K562 (cell line): ENCODE data around the gene ITGB2. TPM values are rescaled to one million over a fixed set of nuclear protein-coding genes. Genes with fewer than 3 reads are reported as not detected.

Source experiments
- ATAC-seq: fragments of 200-7000 bp; cut with Tn5 transposase; 3 replicates; pipeline ENCODE4 v1.9.1; 2020; ENCODE audit warnings: moderate library complexity
- BruUV-seq: library from RNA; stranded (reverse); fragments of 400-500 nt; replicated peaks from 2 replicates; lab custom pipeline; 2021; lab: Mats Ljungman, UMichigan
- CTCF ChIA-PET: fragments of 300-600 bp; formaldehyde crosslinking; extraction: SDS; loops from one replicate; lab custom pipeline; 2021; ENCODE audit warnings: low intra/inter-chr PET ratio; lab: Yijun Ruan, JAX
- POLR2A ChIA-PET: fragments of 300-600, 350-650 bp; sonication (Branson Sonifier 250); formaldehyde crosslinking; extraction: SDS; loops from one replicate; lab custom pipeline; 2021; ENCODE audit warnings: antibody characterized with exemption, inconsistent platforms; lab: Yijun Ruan, JAX
- DNase-seq, 4 experiments: peaks; one replicate each; pipeline versions ENCODE4 v3.0.0 to v3.0.0-alpha.2; 2011 to 2018; ENCODE audit warnings: low spot score in 3 of 4, mixed read lengths in 3 of 4; ENCODE audit errors: extremely low read depth in 1 of 4
- FAIRE-seq: peaks from 2 replicates; lab custom pipeline; 2011; peaks lifted over from hg19 to GRCh38; lab: Jason Lieb, UNC
- H2AFZ ChIP-seq: 2 replicates; pipeline ENCODE4 v1.6.0; 2011; ENCODE audit warnings: low read depth, low read length, control low read depth, inconsistent platforms
- H3K27ac ChIP-seq: fragments of 200-600 bp; 3 replicates; pipeline ENCODE4 v1.8.0; 2011; ENCODE audit warnings: low read depth, mild to moderate bottlenecking, control low read depth, inconsistent platforms, low read length, moderate library complexity, mixed read lengths; ENCODE audit errors: extremely low read depth
- H3K27me3 ChIP-seq, 2 experiments: fragments of 300-600 bp in 1 of 2; 2 replicates in 1 of 2; 3 replicates in 1 of 2; pipeline versions ENCODE4 v1.6.0 to v1.8.0; 2011; ENCODE audit warnings: inconsistent platforms in 2 of 2, low read length in 2 of 2, mild to moderate bottlenecking in 1 of 2, mixed read lengths in 1 of 2, moderate library complexity in 1 of 2; ENCODE audit not compliant: control insufficient read depth in 2 of 2, insufficient read depth in 2 of 2
- H3K36me3 ChIP-seq: fragments of 300-600 bp; 3 replicates; pipeline ENCODE4 v1.8.0; 2011; ENCODE audit warnings: mild to moderate bottlenecking, low read length, inconsistent platforms; ENCODE audit not compliant: control insufficient read depth, insufficient read depth
- H3K4me1 ChIP-seq, 2 experiments: fragments of 200-600 bp in 1 of 2; replicated peaks in 1 of 2; 2 replicates in 1 of 2; 3 replicates in 1 of 2; pipeline versions ENCODE4 v1.5.1 to v1.8.0; 2011; ENCODE audit warnings: inconsistent platforms in 2 of 2, low read length in 2 of 2, mild to moderate bottlenecking in 1 of 2, mixed read lengths in 1 of 2, moderate library complexity in 1 of 2; ENCODE audit not compliant: control insufficient read depth in 2 of 2, insufficient read depth in 2 of 2
- H3K4me2 ChIP-seq: 2 replicates; pipeline ENCODE4 v1.6.1; 2011; ENCODE audit warnings: low read length, control low read depth, inconsistent platforms, mixed read lengths; ENCODE audit not compliant: insufficient read depth
- H3K4me3 ChIP-seq: fragments of 200-600 bp; sonication (generic), shearing (Covaris generic); 2 replicates; pipeline ENCODE4 v1.5.1; 2016; ENCODE audit warnings: control low read depth, inconsistent platforms
- H3K79me2 ChIP-seq: fragments of 200-600 bp; 3 replicates; pipeline ENCODE4 v1.8.0; 2011; ENCODE audit warnings: low read length, inconsistent platforms; ENCODE audit not compliant: control insufficient read depth, insufficient read depth
- H3K9ac ChIP-seq, 2 experiments: 2 replicates each; pipeline versions ENCODE4 v1.6.0 to v1.6.1; 2011; ENCODE audit warnings: low read depth in 2 of 2, low read length in 2 of 2, control low read depth in 1 of 2, inconsistent platforms in 1 of 2, mild to moderate bottlenecking in 1 of 2, mixed read lengths in 1 of 2; ENCODE audit not compliant: insufficient read depth in 1 of 2
- H3K9me1 ChIP-seq: one replicate; pipeline ENCODE4 v1.6.0; 2011; ENCODE audit warnings: inconsistent platforms, mild to moderate bottlenecking, low read length, moderate library complexity; ENCODE audit not compliant: control insufficient read depth, insufficient read depth
- H3K9me3 ChIP-seq: replicated peaks from 2 replicates; pipeline ENCODE4 v1.5.1; 2011; ENCODE audit warnings: low read depth, low read length, inconsistent platforms; ENCODE audit not compliant: control insufficient read depth, insufficient read depth
- H4K20me1 ChIP-seq: replicated peaks from 2 replicates; pipeline ENCODE4 v1.6.1; 2011; ENCODE audit warnings: low read length, inconsistent platforms, mixed read lengths; ENCODE audit not compliant: control insufficient read depth, insufficient read depth
- CREB3 ChIP-seq: fragments of 450-650 bp; conservative IDR thresholded peaks from 2 replicates; pipeline ENCODE4 v1.6.1; 2016; ENCODE audit warnings: missing genetic modification characterization, low read depth, mild to moderate bottlenecking, missing compliant biosample characterization, moderate library complexity
- CTBP1 ChIP-seq: fragments of 450-650 bp; IDR thresholded peaks from 2 replicates; pipeline ENCODE4 v1.6.1; 2016; ENCODE audit warnings: borderline replicate concordance
- FOXJ2 ChIP-seq: fragments of 200-800 bp; sonication (Bioruptor generic); IDR thresholded peaks from 2 replicates; pipeline ENCODE4 v1.6.1; 2016; ENCODE audit warnings: missing genetic modification characterization, missing compliant biosample characterization
- MLLT1 ChIP-seq, 2 experiments: fragments of 450-650 bp; IDR thresholded peaks; 2 replicates each; pipeline ENCODE4 v1.6.1; 2016
- PHF21A ChIP-seq: fragments of 450-650 bp; IDR thresholded peaks from 2 replicates; pipeline ENCODE4 v1.6.1; 2017; ENCODE audit warnings: low read depth, borderline replicate concordance
- RCOR1 ChIP-seq, 2 experiments: IDR thresholded peaks; 2 replicates each; pipeline ENCODE4 v1.6.1; 2012; ENCODE audit warnings: low read depth in 2 of 2, low read length in 2 of 2, borderline replicate concordance in 1 of 2, improper control_type of control experiment in 1 of 2
- SIX5 ChIP-seq, 2 experiments: IDR thresholded peaks; 2 replicates each; pipeline ENCODE4 v1.6.1; 2011; ENCODE audit warnings: low read length in 2 of 2, borderline replicate concordance in 1 of 2, low read depth in 1 of 2, mild to moderate bottlenecking in 1 of 2, moderate library complexity in 1 of 2; ENCODE audit not compliant: insufficient read depth in 1 of 2
- SP1 ChIP-seq: sonication (generic); formaldehyde crosslinking; IDR thresholded peaks from 2 replicates; pipeline ENCODE4 v1.8.1; 2022; ENCODE audit warnings: mild to moderate bottlenecking, missing genetic modification reagents
- U2AF1 ChIP-seq: fragments of 200-400 bp; formaldehyde crosslinking; optimal IDR thresholded peaks from 2 replicates; pipeline ENCODE3; 2017; ENCODE audit warnings: mild to moderate bottlenecking, low read depth, low read length, moderate library complexity
- ZBTB43 ChIP-seq: sonication (generic); formaldehyde crosslinking; IDR thresholded peaks from 2 replicates; pipeline ENCODE4 v1.8.0; 2023; ENCODE audit warnings: mild to moderate bottlenecking, missing genetic modification reagents
- ZFP36 ChIP-seq: fragments of 150-350 bp; IDR thresholded peaks from 2 replicates; pipeline ENCODE4 v1.6.1; 2018; ENCODE audit warnings: low read length, low read depth; ENCODE audit not compliant: partially characterized antibody
- ZFP91 ChIP-seq: sonication (generic); formaldehyde crosslinking; IDR thresholded peaks from 2 replicates; pipeline ENCODE4 v1.8.0; 2022; ENCODE audit warnings: mild to moderate bottlenecking, missing genetic modification reagents
- ZNF232 ChIP-seq: sonication (generic); formaldehyde crosslinking; IDR thresholded peaks from 2 replicates; pipeline ENCODE4 v1.8.0; 2022; ENCODE audit warnings: mild to moderate bottlenecking, missing genetic modification reagents
- ZNF431 ChIP-seq: sonication (generic); formaldehyde crosslinking; IDR thresholded peaks from 2 replicates; pipeline ENCODE4 v1.8.0; 2022; ENCODE audit warnings: mild to moderate bottlenecking, missing genetic modification reagents
- ZNF780A ChIP-seq: fragments of 250-450 bp; sonication (Bioruptor Pico); IDR thresholded peaks from 2 replicates; pipeline ENCODE4 v1.5.0; 2021; ENCODE audit warnings: mild to moderate bottlenecking
- ZSCAN29 ChIP-seq: fragments of 450-650 bp; IDR thresholded peaks from 2 replicates; pipeline ENCODE4 v1.6.1; 2017
- WGBS: fragments of 100-300 bp; shearing (Covaris generic); methylation state at CpG from one replicate; pipeline ENCODE4 v1.1.6; 2016; ENCODE audit warnings: low coverage, mixed read lengths; ENCODE audit not compliant: insufficient coverage; ENCODE audit errors: missing lambda C conversion rate; 5-methylcytosine and 5-hydroxymethylcytosine counted together
- in situ Hi-C: fragments of 300-500 bp; cut with MboI; formaldehyde crosslinking; loops from 4 replicates; pipeline ENCODE4 v1.15.0; 2018; ENCODE audit warnings: inconsistent platforms, mixed read lengths
- intact Hi-C: fragments of 100-400 bp; cut with micrococcal nuclease; formaldehyde crosslinking; loops from 2 replicates; pipeline ENCODE4 v1.14.2; 2022
- polyA plus RNA-seq, 8 experiments: library from polyadenylated mRNA; depleted of rRNA in 4 of 8; stranded (reverse) in 5 of 8; unstranded in 3 of 8; fragments of >200 nt; fragmentation: Nextera tagmentation in 2 of 8; fragmentation: Illumina TruSeq in 1 of 8; extraction: Ambion mirVana in 2 of 8; extraction: Trizol in 1 of 8; gene quantifications; 2 replicates each; pipeline versions ENCODE4 v1.2.1 to v1.2.3, GENCODE V29; 2011 to 2014; ENCODE audit warnings: inconsistent platforms in 1 of 8, missing spikeins in 1 of 8
- total RNA-seq, 7 experiments: library from RNA; depleted of rRNA in 6 of 7; stranded (reverse); fragments of >200 nt in 6 of 7; fragmentation: Illumina TruSeq in 2 of 7; extraction: Trizol in 2 of 7; gene quantifications; 2 replicates each; pipeline versions ENCODE4 v1.2.1 to v1.2.3, GENCODE V29; 2011 to 2021; ENCODE audit warnings: low replicate concordance in 1 of 7

Gene ITGB2
- total and polyA plus RNA-seq, 9 of the 15 experiments (the other 6 are each of a cell fraction or from before 2014, with no cell fraction given) = 0.07 to 1.3 (median 0.51) TPM; not detected in 2

GRCh38 chr21:44871576-44872269, 49.0 kb downstream of the ITGB2 start:
- Histone ChIP-seq H3K27me3 (no peaks in the 10 kb centered on the region), H3K4me3 (peak overlapping the region; percentile 67), H2AFZ (no peak overlapping the region), H3K27ac (peak overlapping the region; percentile 64; the same call in 2 of the 3 replicates), H4K20me1 (peaks cover 48% of the 10 kb centered on the region), H3K9me3 (no peaks in the 10 kb centered on the region), H3K4me1 (peaks cover 49 to 62% of the 10 kb centered on the region in 2 experiments), H3K79me2 (peaks cover 68% of the 10 kb centered on the region), H3K4me2 (peak overlapping the region; percentile 85), H3K9me1 (peaks cover 23% of the 10 kb centered on the region), H3K36me3 (peaks cover 10% of the 10 kb centered on the region; the same call in 2 of the 3 replicates), H3K9ac (peak overlapping the region; percentile 12 to 66; a peak in 3 of 4 replicates)
- in situ Hi-C loops (no loop called here), intact Hi-C loops (no loop called here)
- POLR2A ChIA-PET = interaction anchor here (0.6 to 1.6 kb wide), 6 partner anchors 16 to 411 kb away, joined by 3 to 7 read pairs (median 3); no protein-coding TSS in a partner anchor
- CTCF ChIA-PET = no interaction called here
- no TSS peak for BruUV-seq
- no peak for ATAC-seq
- 16% methylated on average over 14 of the region's 14 CpGs for WGBS
- FAIRE-seq = no peak
- DNase-seq = peak in 1 of 4 experiments; percentile 50
- TF ChIP-seq ZFP36 (no peak), ZNF780A (no peak), ZFP91 (CRISPR knock-in tag) (no peak), ZNF431 (no peak), FOXJ2 (tag) (0 out of 2 replicates have a peak, but pooled peaks have one; percentile 23), U2AF1 (no peak), PHF21A (no peak), MLLT1 (IDR thresholded peaks at IDR 0.05) (no peak), SIX5 (IDR thresholded peaks at IDR 0.05; ENCODE audit: borderline replicate concordance in 1 of 2, insufficient read depth in 1 of 2, low read depth in 1 of 2, low read length in 2 of 2) (0 out of 4 replicates have a peak, but pooled peaks of 1 of the 2 experiments have one; percentile 7), CREB3 (tag) (no peak), ZNF232 (CRISPR knock-in tag) (no peak), SP1 (CRISPR knock-in tag) (peak; percentile 10; the same call in 1 of the 2 replicates), RCOR1 (IDR thresholded peaks at IDR 0.05; ENCODE audit: borderline replicate concordance in 1 of 2, low read depth in 2 of 2, low read length in 2 of 2) (no peak), ZBTB43 (CRISPR knock-in tag) (0 out of 2 replicates have a peak, but pooled peaks have one; percentile 25), CTBP1 (no peak), ZSCAN29 (0 out of 2 replicates have a peak, but pooled peaks have one; percentile 33)
